DOHH2 (cell line): ENCODE results near the gene DNAH6.

Experiments used
- EZH2phosphoT487 ChIP-seq: fragments of 200-600 bp; sonication (generic); IDR thresholded peaks from 2 replicates; pipeline ENCODE4 v1.6.1; 2017; ENCODE audit warnings: borderline replicate concordance, mild to moderate bottlenecking, antibody characterized with exemption, low read length, moderate library complexity, mixed read lengths
- TF ChIP-seq, protein P1 (sequence below): fragments of 200-600 bp; sonication (generic); IDR thresholded peaks from one replicate; pipeline ENCODE4 v1.5.1; 2014; ENCODE audit warnings: antibody characterized with exemption, mild to moderate bottlenecking, low read depth, low read length; ENCODE audit not compliant: poor library complexity, severe bottlenecking

DNA sequence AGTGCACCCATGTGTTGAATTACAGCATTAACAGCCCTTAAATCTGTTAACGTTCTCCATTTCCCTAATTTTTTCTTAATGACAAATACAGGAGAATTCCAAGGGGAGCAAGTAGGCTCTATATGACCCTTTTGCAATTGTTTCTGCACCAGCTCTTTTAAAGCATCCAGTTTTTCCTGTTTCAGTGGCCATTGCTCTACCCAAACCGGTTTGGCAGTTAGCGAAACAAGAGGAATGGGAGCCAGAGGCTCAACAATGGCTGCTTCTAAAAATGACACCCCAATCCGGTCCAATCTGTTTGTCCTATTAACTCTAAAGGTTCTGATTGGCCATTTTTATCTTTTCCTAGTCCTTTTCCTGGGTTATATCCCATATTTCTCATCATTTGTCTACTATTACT, 42.1 kb upstream of the DNAH6 start:
- TF ChIP-seq, protein P1, sequence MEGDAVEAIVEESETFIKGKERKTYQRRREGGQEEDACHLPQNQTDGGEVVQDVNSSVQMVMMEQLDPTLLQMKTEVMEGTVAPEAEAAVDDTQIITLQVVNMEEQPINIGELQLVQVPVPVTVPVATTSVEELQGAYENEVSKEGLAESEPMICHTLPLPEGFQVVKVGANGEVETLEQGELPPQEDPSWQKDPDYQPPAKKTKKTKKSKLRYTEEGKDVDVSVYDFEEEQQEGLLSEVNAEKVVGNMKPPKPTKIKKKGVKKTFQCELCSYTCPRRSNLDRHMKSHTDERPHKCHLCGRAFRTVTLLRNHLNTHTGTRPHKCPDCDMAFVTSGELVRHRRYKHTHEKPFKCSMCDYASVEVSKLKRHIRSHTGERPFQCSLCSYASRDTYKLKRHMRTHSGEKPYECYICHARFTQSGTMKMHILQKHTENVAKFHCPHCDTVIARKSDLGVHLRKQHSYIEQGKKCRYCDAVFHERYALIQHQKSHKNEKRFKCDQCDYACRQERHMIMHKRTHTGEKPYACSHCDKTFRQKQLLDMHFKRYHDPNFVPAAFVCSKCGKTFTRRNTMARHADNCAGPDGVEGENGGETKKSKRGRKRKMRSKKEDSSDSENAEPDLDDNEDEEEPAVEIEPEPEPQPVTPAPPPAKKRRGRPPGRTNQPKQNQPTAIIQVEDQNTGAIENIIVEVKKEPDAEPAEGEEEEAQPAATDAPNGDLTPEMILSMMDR, result no peak
- no peak for TF ChIP-seq EZH2phosphoT487
